Measurements from ENCODE around the gene MAGOH. TPM values are rescaled to one million over a fixed set of nuclear protein-coding genes. Genes with fewer than 3 reads are reported as not detected.

Gene MAGOH
- total and polyA plus RNA-seq, 9 of the 15 experiments (the other 6 are each of a cell fraction or from before 2014, with no cell fraction given) = 102 to 342 (median 135) TPM

GRCh38 chr1:53220171-53220961, 18.0 kb downstream of the MAGOH start, which contains the start of gene CZIB (continued):
- TF ChIP-seq CREB3L1 (IDR thresholded peaks at IDR 0.05; ENCODE audit: borderline replicate concordance, low read depth) (peak; percentile 93), PHF21A (IDR thresholded peaks at IDR 0.05; ENCODE audit: borderline replicate concordance, low read depth) (no peak), SREBF2 (CRISPR knock-in tag; IDR thresholded peaks at IDR 0.05) (no peak), POLR2AphosphoS2 (IDR thresholded peaks at IDR 0.05; ENCODE audit: low read length) (peak; percentile 84; the same call in 1 of the 2 replicates), BACH1 (tag; IDR thresholded peaks at IDR 0.05) (no peak), POLR2H (tag; IDR thresholded peaks at IDR 0.05; ENCODE audit: low read depth) (peak; percentile 94), RCOR1 (IDR thresholded peaks at IDR 0.05; ENCODE audit: borderline replicate concordance in 1 of 2, low read depth in 2 of 2, low read length in 2 of 2) (peak; percentile 25 to 91; a peak in 3 of 4 replicates), RBM14 (IDR thresholded peaks at IDR 0.05; ENCODE audit: borderline replicate concordance, insufficient read depth, low read depth, low read length) (no peak), TCF7 (IDR thresholded peaks at IDR 0.05; ENCODE audit: borderline replicate concordance) (0 out of 2 replicates have a peak, but pooled peaks have one; percentile 36), RNF2 (IDR thresholded peaks at IDR 0.05) (peak; percentile 65; the same call in 1 of the 2 replicates), ZNF24 (IDR thresholded peaks at IDR 0.05) (peak; percentile 13; the same call in 1 of the 2 replicates), ZNF764 (CRISPR knock-in tag; IDR thresholded peaks at IDR 0.05; ENCODE audit: low read depth) (no peak), MAFG (tag; conservative IDR thresholded peaks at IDR 0.05) (no peak), SETDB1 (IDR thresholded peaks at IDR 0.05; ENCODE audit: low read length) (no peak), KLF10 (CRISPR knock-in tag; IDR thresholded peaks at IDR 0.05) (no peak), ZNF780A (CRISPR knock-in tag; IDR thresholded peaks at IDR 0.05) (no peak), ZBTB11 (CRISPR knock-in tag; IDR thresholded peaks at IDR 0.05) (peak in 1 of 3 experiments; percentile 77; a peak in 2 of 6 replicates), SRSF9 (IDR thresholded peaks at IDR 0.05; ENCODE audit: borderline replicate concordance, low read depth, low read length) (no peak), MCM2 (IDR thresholded peaks at IDR 0.05; ENCODE audit: low read depth) (no peak), GTF2F1 (IDR thresholded peaks at IDR 0.05; ENCODE audit: low read depth, low read length) (peak; percentile 6; the same call in 1 of the 2 replicates), ZNF3 (CRISPR knock-in tag; IDR thresholded peaks at IDR 0.05) (no peak), ZBTB9 (CRISPR knock-in tag; IDR thresholded peaks at IDR 0.05) (peak; percentile 77; the same call in 1 of the 2 replicates), POLR2B (IDR thresholded peaks at IDR 0.05; ENCODE audit: low read depth, partially characterized antibody) (peak; percentile 99)

All from K562 (cell line).